GM20000 (cell line): ENCODE measurements around the gene VOPP1.

Experiments
- DNase-seq: peaks from one replicate; pipeline ENCODE4 v3.0.0; 2012; ENCODE audit warnings: low spot score
- TF ChIP-seq, protein P1 (sequence below): IDR thresholded peaks from 2 replicates; pipeline ENCODE4 v1.5.1; 2012; ENCODE audit warnings: mild to moderate bottlenecking, control low read depth; ENCODE audit errors: extremely low read depth, missing control alignments

The VOPP1 gene

DNA sequence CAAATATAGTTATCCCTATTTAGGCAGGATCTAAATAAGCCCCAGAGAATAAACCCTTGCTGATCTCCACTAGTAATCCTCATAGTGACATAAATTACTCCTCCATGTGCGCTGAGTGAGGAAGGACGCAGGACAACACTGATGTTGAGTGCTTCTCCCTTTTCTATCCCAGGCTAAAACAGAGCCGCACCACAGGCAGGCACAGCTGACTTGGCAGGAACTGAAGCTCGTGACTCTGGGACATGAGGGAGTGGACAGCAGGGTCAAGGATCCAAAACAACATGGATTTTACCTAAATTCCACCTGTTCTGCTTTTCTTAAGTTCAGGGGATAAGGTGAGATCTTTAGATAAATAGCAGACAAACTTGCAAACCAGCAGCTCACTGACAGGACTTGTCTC lies 46.0 kb downstream of the VOPP1 start:
- TF ChIP-seq, protein P1, sequence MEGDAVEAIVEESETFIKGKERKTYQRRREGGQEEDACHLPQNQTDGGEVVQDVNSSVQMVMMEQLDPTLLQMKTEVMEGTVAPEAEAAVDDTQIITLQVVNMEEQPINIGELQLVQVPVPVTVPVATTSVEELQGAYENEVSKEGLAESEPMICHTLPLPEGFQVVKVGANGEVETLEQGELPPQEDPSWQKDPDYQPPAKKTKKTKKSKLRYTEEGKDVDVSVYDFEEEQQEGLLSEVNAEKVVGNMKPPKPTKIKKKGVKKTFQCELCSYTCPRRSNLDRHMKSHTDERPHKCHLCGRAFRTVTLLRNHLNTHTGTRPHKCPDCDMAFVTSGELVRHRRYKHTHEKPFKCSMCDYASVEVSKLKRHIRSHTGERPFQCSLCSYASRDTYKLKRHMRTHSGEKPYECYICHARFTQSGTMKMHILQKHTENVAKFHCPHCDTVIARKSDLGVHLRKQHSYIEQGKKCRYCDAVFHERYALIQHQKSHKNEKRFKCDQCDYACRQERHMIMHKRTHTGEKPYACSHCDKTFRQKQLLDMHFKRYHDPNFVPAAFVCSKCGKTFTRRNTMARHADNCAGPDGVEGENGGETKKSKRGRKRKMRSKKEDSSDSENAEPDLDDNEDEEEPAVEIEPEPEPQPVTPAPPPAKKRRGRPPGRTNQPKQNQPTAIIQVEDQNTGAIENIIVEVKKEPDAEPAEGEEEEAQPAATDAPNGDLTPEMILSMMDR = no peak

DNA sequence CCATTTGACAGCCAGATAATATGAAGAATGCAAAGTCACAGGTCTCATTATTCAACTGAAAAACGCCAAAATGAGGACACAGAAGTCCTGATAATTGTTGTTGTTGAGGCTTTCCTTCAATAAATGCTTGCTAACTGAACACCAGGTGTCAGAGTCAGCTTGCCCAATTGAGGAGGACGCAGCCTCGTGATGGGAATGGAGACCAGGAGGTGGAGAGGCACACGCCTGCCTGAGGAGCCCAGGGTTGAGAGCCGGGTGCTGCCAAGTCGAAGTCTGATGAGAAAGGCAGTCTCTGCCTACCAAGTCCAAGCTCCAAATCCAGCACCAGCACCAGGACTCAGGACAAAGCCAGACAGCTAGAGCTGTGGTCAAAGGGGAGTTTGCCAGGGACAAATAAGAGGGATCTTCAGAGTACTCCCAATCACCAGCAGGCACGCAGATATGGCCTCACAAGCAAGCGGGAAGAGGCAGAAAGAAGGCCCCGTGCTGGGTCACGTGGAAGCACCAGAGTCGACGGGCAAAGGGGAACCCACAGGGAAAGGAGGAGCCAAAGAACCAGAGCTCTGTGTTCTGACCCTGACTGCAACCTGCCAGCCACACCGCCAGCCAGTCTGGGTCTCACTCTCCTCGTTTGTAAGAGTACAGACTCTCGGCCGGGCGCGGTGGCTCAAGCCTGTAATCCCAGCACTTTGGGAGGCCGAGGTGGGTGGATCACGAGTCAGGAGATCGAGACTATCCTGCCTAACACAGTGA lies 47.6 kb downstream of the VOPP1 start:
- TF ChIP-seq, protein P1 = no peak
- no peak for DNase-seq

More for the DNA sequence above, 46.0 kb downstream of the VOPP1 start:
- DNase-seq = no peak

DNA sequence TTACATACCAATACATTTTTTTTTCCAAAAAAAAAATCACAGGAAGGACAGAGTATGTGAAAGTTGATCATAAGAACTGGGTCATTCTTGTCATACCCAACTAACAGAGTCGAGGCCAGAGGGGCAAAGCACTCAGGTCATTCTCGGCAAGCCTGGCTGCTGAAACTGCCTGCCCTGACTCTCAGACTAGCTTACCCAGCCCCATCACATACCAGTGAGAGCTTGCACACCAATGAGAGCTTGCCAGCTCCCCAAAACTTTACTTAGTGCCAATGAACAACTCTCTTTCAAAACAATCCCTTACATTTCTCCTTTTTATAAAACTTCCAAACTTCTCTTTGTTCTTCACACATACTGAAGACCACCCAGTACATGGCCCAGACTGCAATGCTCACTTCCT lies 48.9 kb downstream of the VOPP1 start:
- TF ChIP-seq, protein P1 = no peak
- DNase-seq = no peak

DNA sequence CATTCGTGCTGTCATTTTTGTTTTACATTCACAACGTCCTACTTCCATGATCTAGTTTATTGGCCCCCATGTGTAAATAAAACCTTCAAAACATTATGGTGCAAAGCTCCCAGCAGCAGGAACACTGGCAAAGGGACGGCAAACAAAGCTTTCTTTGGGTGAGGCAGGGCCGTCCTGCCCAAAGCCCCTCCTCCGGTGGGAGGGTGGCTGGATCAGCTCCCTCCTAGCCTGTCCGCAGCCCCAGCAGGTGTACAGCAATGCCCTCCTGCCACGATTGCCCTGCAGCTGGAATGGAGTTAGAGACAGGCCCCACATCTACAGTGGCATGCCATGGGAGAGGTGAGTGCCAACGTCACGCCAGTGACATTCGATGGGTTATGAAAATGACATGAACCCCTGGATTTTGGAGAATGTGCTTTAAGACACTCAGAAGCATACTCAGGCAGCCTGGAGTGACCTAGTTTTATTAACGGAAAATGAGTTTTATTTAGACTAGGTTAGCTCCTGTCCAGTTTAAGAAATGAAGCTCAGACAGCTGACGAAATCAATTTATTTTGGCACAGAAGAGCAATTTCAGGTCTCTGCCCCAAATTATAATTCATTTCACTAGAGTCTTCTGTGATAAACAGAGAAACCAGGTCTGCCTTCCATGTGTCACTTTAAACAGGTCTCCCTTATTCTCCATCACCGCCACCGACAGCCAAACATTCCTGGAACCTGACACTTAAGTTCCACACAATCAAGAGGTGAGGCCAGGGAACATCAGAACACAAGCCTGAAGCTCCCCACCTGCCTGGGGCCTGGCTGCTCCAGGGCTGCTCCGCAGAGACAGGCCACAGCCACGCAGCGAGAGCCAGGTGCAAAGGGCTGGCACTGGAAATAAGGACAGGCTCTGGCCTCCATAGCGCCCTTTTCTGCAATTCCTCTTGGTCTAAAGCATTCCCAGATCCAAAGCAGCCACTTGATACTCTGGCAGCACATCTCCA lies 50.1 kb downstream of the VOPP1 start:
- TF ChIP-seq, protein P1 = no peak
- DNase-seq = no peak

DNA sequence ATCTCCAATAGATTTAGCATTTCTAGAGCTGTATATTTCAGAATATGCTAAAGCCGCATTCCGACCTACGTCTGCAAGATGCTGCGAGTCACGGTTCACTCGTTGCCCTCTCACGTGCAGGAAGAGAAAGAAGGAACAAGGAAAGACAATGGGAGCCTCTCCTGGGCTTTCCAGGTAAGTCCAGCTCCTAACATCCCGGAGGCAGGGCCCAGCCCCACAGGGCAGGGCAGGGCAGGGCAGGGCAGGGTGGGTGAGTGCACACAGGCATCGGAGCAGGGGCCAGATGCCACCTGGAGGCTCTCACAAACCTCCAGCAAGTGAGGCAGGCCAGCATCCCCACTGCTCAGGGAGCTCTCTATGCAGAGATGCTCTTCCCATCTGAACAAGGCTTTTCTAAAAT lies 50.8 kb downstream of the VOPP1 start:
- TF ChIP-seq, protein P1 = no peak
- no peak for DNase-seq

DNA sequence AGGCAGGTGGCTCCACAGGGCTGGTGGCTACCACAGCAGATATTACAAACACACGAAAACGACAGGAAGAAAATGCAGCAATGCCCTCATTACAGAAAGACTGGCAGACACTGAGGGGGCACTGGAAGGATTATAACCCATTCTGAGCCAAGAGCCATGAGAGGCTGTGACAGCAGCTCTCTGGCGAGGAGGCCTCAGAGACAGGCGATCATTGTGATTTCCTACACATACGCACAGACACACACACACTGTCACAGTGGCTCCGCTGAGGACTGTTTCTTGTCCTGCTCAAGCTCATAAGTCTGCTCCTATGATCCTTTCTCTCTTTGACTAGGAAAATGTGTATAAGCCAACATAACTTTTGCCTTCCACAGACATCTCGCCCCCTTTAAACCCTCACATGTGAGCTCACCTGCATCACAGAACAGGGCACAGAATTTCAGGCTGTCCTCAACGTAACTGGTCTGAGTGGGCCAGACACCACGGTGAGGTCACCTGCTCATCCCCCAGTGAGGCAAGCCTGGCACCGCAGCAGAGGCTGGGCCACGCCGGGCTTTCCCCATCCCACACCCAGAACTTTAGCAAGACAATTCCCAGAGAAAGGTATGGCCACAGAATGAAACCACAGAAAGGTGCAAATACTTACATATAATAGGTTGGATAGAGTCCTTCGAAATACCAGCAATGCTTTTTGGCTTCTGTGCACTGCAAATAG lies 51.7 kb downstream of the VOPP1 start:
- TF ChIP-seq, protein P1 = no peak
- DNase-seq = no peak

DNA sequence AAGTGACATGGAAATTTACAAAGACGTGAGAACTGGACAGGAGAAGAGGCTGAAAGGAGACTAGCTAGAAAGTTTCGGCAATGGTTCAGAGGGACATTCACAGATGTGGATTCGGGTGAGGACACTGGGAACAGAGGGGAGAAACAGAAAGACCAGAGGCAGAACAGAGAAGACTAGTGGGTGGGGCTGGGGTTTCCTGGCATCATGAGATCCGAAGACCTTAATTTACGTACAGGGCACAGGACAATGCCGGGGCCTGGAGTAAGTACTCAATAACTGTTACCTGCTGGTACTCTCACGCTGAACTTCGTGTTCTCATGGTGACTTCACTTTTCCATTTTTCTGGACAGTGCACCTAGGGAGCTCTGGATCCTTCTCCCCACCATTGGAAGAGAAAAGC lies 53.5 kb downstream of the VOPP1 start:
- TF ChIP-seq, protein P1 = no peak
- DNase-seq = no peak
